GM12878 (cell line): Measurements from ENCODE around the gene AOPEP. TPM values are rescaled to one million over a fixed set of nuclear protein-coding genes. Genes with fewer than 3 reads are reported as not detected.

Source experiments
- ATAC-seq: fragments of 200-7000 bp; cut with Tn5 transposase; 3 replicates; pipeline ENCODE4 v1.9.1; 2020; ENCODE audit warnings: mild to moderate bottlenecking, moderate library complexity
- BruUV-seq: library from RNA; stranded (reverse); fragments of 400-500 nt; replicated peaks from 2 replicates; lab custom pipeline; 2021; lab: Mats Ljungman, UMichigan
- CTCF ChIA-PET: fragments of 300-600 bp; sonication (Branson Sonifier 250); formaldehyde crosslinking; extraction: SDS; loops from one replicate; lab custom pipeline; 2021; ENCODE audit warnings: inconsistent platforms; lab: Yijun Ruan, JAX
- POLR2A ChIA-PET: fragments of 350-600 bp; formaldehyde crosslinking; extraction: SDS; loops from one replicate; lab custom pipeline; 2021; ENCODE audit warnings: inconsistent platforms; lab: Charles Lee
- RAD21 ChIA-PET: fragments of 300-600 bp; sonication (Branson Sonifier 250); formaldehyde crosslinking; loops from one replicate; lab custom pipeline; 2023; ENCODE audit warnings: antibody characterized with exemption; ENCODE audit not compliant: unreplicated experiment; lab: Charles Lee
- SMC1A ChIA-PET: fragments of 300-600 bp; sonication (Branson Sonifier 250); formaldehyde crosslinking; loops from one replicate; lab custom pipeline; 2023; ENCODE audit not compliant: unreplicated experiment, uncharacterized antibody; lab: Charles Lee
- DNase-seq: peaks from one replicate; pipeline ENCODE4 v3.0.0-alpha.2; 2011; ENCODE audit warnings: low read depth, low spot score
- FAIRE-seq: peaks from 3 replicates; lab custom pipeline; 2011; peaks lifted over from hg19 to GRCh38; lab: Jason Lieb, UNC
- H2AFZ ChIP-seq: 2 replicates; pipeline ENCODE4 v1.6.0; 2011; ENCODE audit warnings: low read depth, low read length, control low read depth; ENCODE audit not compliant: control insufficient read depth
- H3K27ac ChIP-seq: 2 replicates; pipeline ENCODE4 v1.5.1; 2011; ENCODE audit warnings: control low read depth; ENCODE audit not compliant: control insufficient read depth, insufficient read depth
- H3K27me3 ChIP-seq, 2 experiments: replicated peaks in 1 of 2; 2 replicates each; pipeline versions ENCODE4 v1.6.0 to v1.6.1; 2011; ENCODE audit warnings: low read length in 1 of 2; ENCODE audit not compliant: control insufficient read depth in 2 of 2, insufficient read depth in 2 of 2
- H3K36me3 ChIP-seq, 2 experiments: 2 replicates each; pipeline ENCODE4 v1.5.1; 2011; ENCODE audit warnings: low read length in 1 of 2; ENCODE audit not compliant: control insufficient read depth in 2 of 2, insufficient read depth in 2 of 2
- H3K4me1 ChIP-seq: 2 replicates; pipeline ENCODE4 v1.6.1; 2011; ENCODE audit warnings: mild to moderate bottlenecking, low read length, moderate library complexity, mixed read lengths; ENCODE audit not compliant: control insufficient read depth, insufficient read depth
- H3K4me2 ChIP-seq: 2 replicates; pipeline ENCODE4 v1.6.0; 2011; ENCODE audit warnings: control low read depth; ENCODE audit not compliant: control insufficient read depth, insufficient read depth
- H3K4me3 ChIP-seq: fragments of 200-600 bp; sonication (generic); 2 replicates; pipeline ENCODE4 v1.5.1; 2016
- H3K79me2 ChIP-seq: 2 replicates; pipeline ENCODE4 v1.6.0; 2011; ENCODE audit warnings: low read length; ENCODE audit not compliant: control insufficient read depth, insufficient read depth
- H3K9ac ChIP-seq: 2 replicates; pipeline ENCODE4 v1.8.0; 2011; ENCODE audit warnings: low read length, control low read depth, mixed read lengths; ENCODE audit not compliant: control insufficient read depth, insufficient read depth
- H3K9me3 ChIP-seq: replicated peaks from 3 replicates; pipeline ENCODE4 v1.5.1; 2011; ENCODE audit warnings: mild to moderate bottlenecking, low read length; ENCODE audit not compliant: control insufficient read depth, insufficient read depth
- H4K20me1 ChIP-seq: 2 replicates; pipeline ENCODE4 v1.6.0; 2011; ENCODE audit not compliant: control insufficient read depth, insufficient read depth
- BCLAF1 ChIP-seq: fragments of 450-650 bp; IDR thresholded peaks from 2 replicates; pipeline ENCODE4 v1.6.1; 2017; ENCODE audit warnings: antibody characterized with exemption, mild to moderate bottlenecking, moderate library complexity
- CBFB ChIP-seq: IDR thresholded peaks from 2 replicates; pipeline ENCODE4 v1.6.1; 2016; ENCODE audit warnings: antibody characterized with exemption, low read depth
- CHD1 ChIP-seq: IDR thresholded peaks from 2 replicates; pipeline ENCODE4 v1.6.1; 2012; ENCODE audit warnings: low read depth, low read length, improper control_type of control experiment
- JUNB ChIP-seq: IDR thresholded peaks from 2 replicates; pipeline ENCODE4 v1.6.1; 2016; ENCODE audit warnings: antibody characterized with exemption, mild to moderate bottlenecking
- MLLT1 ChIP-seq: fragments of 450-650 bp; IDR thresholded peaks from 2 replicates; pipeline ENCODE4 v1.6.1; 2016; ENCODE audit warnings: mild to moderate bottlenecking
- NFXL1 ChIP-seq: fragments of 450-650 bp; IDR thresholded peaks from 2 replicates; pipeline ENCODE4 v1.6.1; 2017; ENCODE audit warnings: antibody characterized with exemption, mild to moderate bottlenecking, borderline replicate concordance
- NFYB ChIP-seq: IDR thresholded peaks from 2 replicates; pipeline ENCODE4 v1.6.1; 2011; ENCODE audit warnings: low read depth, mild to moderate bottlenecking, low read length, improper control_type of control experiment, moderate library complexity; ENCODE audit not compliant: insufficient read depth
- RELA ChIP-seq: fragments of 450-650 bp; IDR thresholded peaks from 2 replicates; pipeline ENCODE4 v1.8.0; 2014; ENCODE audit warnings: borderline replicate concordance; ENCODE audit not compliant: partially characterized antibody
- RFX5 ChIP-seq: IDR thresholded peaks from 2 replicates; pipeline ENCODE4 v1.6.1; 2011; ENCODE audit warnings: low read depth, low read length, improper control_type of control experiment
- SPI1 ChIP-seq: IDR thresholded peaks from 2 replicates; pipeline ENCODE4 v1.6.1; 2011; ENCODE audit warnings: low read depth, mild to moderate bottlenecking, low read length, moderate library complexity, borderline replicate concordance; ENCODE audit not compliant: insufficient read depth
- SREBF1 ChIP-seq: IDR thresholded peaks from 2 replicates; pipeline ENCODE4 v1.6.1; 2012; ENCODE audit warnings: mild to moderate bottlenecking, low read length
- WRNIP1 ChIP-seq: IDR thresholded peaks from 2 replicates; pipeline ENCODE4 v1.6.1; 2011; ENCODE audit warnings: low read depth, low read length, improper control_type of control experiment, borderline replicate concordance
- ZBED1 ChIP-seq: IDR thresholded peaks from 2 replicates; pipeline ENCODE4 v1.6.1; 2016; ENCODE audit warnings: borderline replicate concordance
- WGBS: methylation state at CpG from one replicate; pipeline ENCODE4 v1.1.6; 2016; ENCODE audit warnings: low lambda C conversion rate; ENCODE audit not compliant: insufficient replicate concordance, insufficient coverage; ENCODE audit errors: missing lambda C conversion rate; 5-methylcytosine and 5-hydroxymethylcytosine counted together
- in situ Hi-C: fragments of 300-500 bp; cut with MboI; formaldehyde crosslinking; loops from 9 replicates; pipeline ENCODE4 v1.14.3; 2018; ENCODE audit warnings: mixed read lengths
- intact Hi-C: fragments of 100-400 bp; cut with micrococcal nuclease; formaldehyde crosslinking; loops from one replicate; pipeline ENCODE4 v1.14.2; 2022; ENCODE audit not compliant: unreplicated experiment
- polyA plus RNA-seq, 11 experiments: library from polyadenylated mRNA; depleted of rRNA in 4 of 11; unstranded in 6 of 11; stranded (reverse) in 5 of 11; fragments of >200 nt; fragmentation: Nextera tagmentation in 4 of 11; fragmentation: Illumina TruSeq in 1 of 11; extraction: Ambion mirVana in 4 of 11; extraction: Trizol in 1 of 11; gene quantifications; 1 replicate in 1 of 11; 2 replicates in 10 of 11; pipeline versions ENCODE4 v1.2.1 to v1.2.3, GENCODE V29; 2011 to 2016; ENCODE audit warnings: inconsistent platforms in 2 of 11, missing spikeins in 2 of 11, low read depth in 1 of 11
- total RNA-seq, 4 experiments: library from RNA; depleted of rRNA in 3 of 4; stranded (reverse); fragments of >200 nt in 3 of 4; fragmentation: Illumina TruSeq in 1 of 4; extraction: Trizol in 1 of 4; gene quantifications; 2 replicates each; pipeline versions ENCODE4 v1.2.1 to v1.2.3, GENCODE V29; 2013 to 2021
- TF ChIP-seq, protein P1 (sequence below): fragments of 450-650 bp; conservative IDR thresholded peaks from 2 replicates; pipeline ENCODE4 v1.6.1; 2017; ENCODE audit warnings: mild to moderate bottlenecking, moderate library complexity

Gene AOPEP
- total and polyA plus RNA-seq, 10 of the 15 experiments (the other 5 are each of a cell fraction or from before 2014, with no cell fraction given) = 2.3 to 16.9 (median 10.1) TPM

- DNase-seq (no peak), ATAC-seq (no peak), FAIRE-seq (no peak)
- WGBS = 71% methylated on average over 6 of the region's 6 CpGs
- H3K27ac ChIP-seq = no peak overlapping the region
- in situ Hi-C loops = no loop called here
- H4K20me1 ChIP-seq = no peaks in the 10 kb centered on the region
- no peaks in the 10 kb centered on the region for H3K79me2 ChIP-seq
- H3K9ac ChIP-seq = no peak overlapping the region
- H3K36me3 ChIP-seq = no peaks in the 10 kb centered on the region
- SMC1A ChIA-PET = no interaction called here
- H3K27me3 ChIP-seq = no peaks in the 10 kb centered on the region
- POLR2A ChIA-PET = no interaction called here
- TF ChIP-seq RELA (no peak), NFYB (no peak), CBFB (no peak), JUNB (no peak), BCLAF1 (no peak), WRNIP1 (no peak), NFXL1 (no peak), CHD1 (no peak), SPI1 (no peak), RFX5 (no peak), SREBF1 (no peak), MLLT1 (no peak), ZBED1 (no peak)
- TF ChIP-seq, protein P1, sequence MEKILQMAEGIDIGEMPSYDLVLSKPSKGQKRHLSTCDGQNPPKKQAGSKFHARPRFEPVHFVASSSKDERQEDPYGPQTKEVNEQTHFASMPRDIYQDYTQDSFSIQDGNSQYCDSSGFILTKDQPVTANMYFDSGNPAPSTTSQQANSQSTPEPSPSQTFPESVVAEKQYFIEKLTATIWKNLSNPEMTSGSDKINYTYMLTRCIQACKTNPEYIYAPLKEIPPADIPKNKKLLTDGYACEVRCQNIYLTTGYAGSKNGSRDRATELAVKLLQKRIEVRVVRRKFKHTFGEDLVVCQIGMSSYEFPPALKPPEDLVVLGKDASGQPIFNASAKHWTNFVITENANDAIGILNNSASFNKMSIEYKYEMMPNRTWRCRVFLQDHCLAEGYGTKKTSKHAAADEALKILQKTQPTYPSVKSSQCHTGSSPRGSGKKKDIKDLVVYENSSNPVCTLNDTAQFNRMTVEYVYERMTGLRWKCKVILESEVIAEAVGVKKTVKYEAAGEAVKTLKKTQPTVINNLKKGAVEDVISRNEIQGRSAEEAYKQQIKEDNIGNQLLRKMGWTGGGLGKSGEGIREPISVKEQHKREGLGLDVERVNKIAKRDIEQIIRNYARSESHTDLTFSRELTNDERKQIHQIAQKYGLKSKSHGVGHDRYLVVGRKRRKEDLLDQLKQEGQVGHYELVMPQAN = no peak
- H3K4me1 ChIP-seq = no peaks in the 10 kb centered on the region
- intact Hi-C loops = no loop called here
- RAD21 ChIA-PET = no interaction called here
- CTCF ChIA-PET = no interaction called here
- no peak overlapping the region for H3K4me3 ChIP-seq
- H3K9me3 ChIP-seq = no peaks in the 10 kb centered on the region
- no TSS peak for BruUV-seq
- H2AFZ ChIP-seq = no peak overlapping the region
- H3K4me2 ChIP-seq = no peak overlapping the region
Observed at GRCh38 chr9:94982211-94982610, 255.7 kb downstream of the AOPEP start.
